Activated effector memory CD4-positive, alpha-beta T cell treated with anti-CD3 and anti-CD28 coated beads, Interleukin-2, amount 50 U/mL, for 16 hours (primary cell): ENCODE measurements around the gene PBX1.

Experiments used
- DNase-seq: peaks from one replicate; pipeline ENCODE4 v3.0.0-alpha.2; 2020

Gene PBX1

GRCh38 chr1:164622068-164622845 is 63.3 kb downstream of the PBX1 start:
- DNase-seq: no peak

- no peak for DNase-seq
These were observed 64.8 kb downstream of the PBX1 start for GRCh38 chr1:164623805-164624204.

GRCh38 chr1:164624400-164624799 is 65.4 kb downstream of the PBX1 start:
- no peak for DNase-seq

- no peak for DNase-seq
These were observed 66.1 kb downstream of the PBX1 start for GRCh38 chr1:164625004-164625617.

- DNase-seq: no peak
These were observed 69.8 kb downstream of the PBX1 start for GRCh38 chr1:164628772-164629171.

- DNase-seq: no peak
These were observed 71.0 kb downstream of the PBX1 start for GRCh38 chr1:164629971-164630370.

GRCh38 chr1:164630626-164631396 is 71.8 kb downstream of the PBX1 start:
- no peak for DNase-seq

GRCh38 chr1:164631751-164632150 is 72.8 kb downstream of the PBX1 start:
- DNase-seq: no peak

- no peak for DNase-seq
These were observed 75.0 kb downstream of the PBX1 start for GRCh38 chr1:164633997-164634396.

GRCh38 chr1:164635059-164635802 is 76.2 kb downstream of the PBX1 start:
- DNase-seq: no peak

GRCh38 chr1:164635803-164636731 is 77.1 kb downstream of the PBX1 start:
- no peak for DNase-seq

- no peak for DNase-seq
These were observed 77.8 kb downstream of the PBX1 start for GRCh38 chr1:164636757-164637156.

- no peak for DNase-seq
These were observed 78.7 kb downstream of the PBX1 start for GRCh38 chr1:164637461-164638375.

GRCh38 chr1:164638492-164639202 is 79.7 kb downstream of the PBX1 start:
- no peak for DNase-seq

GRCh38 chr1:164640686-164641352 is 81.8 kb downstream of the PBX1 start:
- no peak for DNase-seq

- no peak for DNase-seq
These were observed 82.4 kb downstream of the PBX1 start for GRCh38 chr1:164641353-164641730.

GRCh38 chr1:164643018-164643417 is 84.0 kb downstream of the PBX1 start:
- no peak for DNase-seq

GRCh38 chr1:164644268-164644667 is 85.3 kb downstream of the PBX1 start:
- no peak for DNase-seq

GRCh38 chr1:164644774-164645644 is 86.0 kb downstream of the PBX1 start:
- no peak for DNase-seq
